Endodermal cell (in vitro differentiated cells): ENCODE data around the gene GGTA1. TPM values are rescaled to one million over a fixed set of nuclear protein-coding genes. Genes with fewer than 3 reads are reported as not detected.

ENCODE experiments used
- DNase-seq: peaks from one replicate; pipeline ENCODE4 v3.0.0-alpha.2; 2017
- H3K27ac ChIP-seq: 2 replicates; pipeline ENCODE4 v1.5.1; 2013; ENCODE audit warnings: mild to moderate bottlenecking, low read depth, low read length, moderate library complexity
- H3K27me3 ChIP-seq: 2 replicates; pipeline ENCODE4 v1.6.1; 2013; ENCODE audit warnings: mild to moderate bottlenecking, low read length, moderate library complexity; ENCODE audit not compliant: insufficient read depth, control insufficient read depth, poor library complexity, severe bottlenecking
- H3K36me3 ChIP-seq: 2 replicates; pipeline ENCODE4 v1.7.0; 2013; ENCODE audit warnings: mild to moderate bottlenecking, low read length, moderate library complexity; ENCODE audit not compliant: control insufficient read depth, insufficient read depth
- H3K4me1 ChIP-seq: one replicate; pipeline ENCODE4 v1.7.0; 2013; ENCODE audit warnings: low read length; ENCODE audit not compliant: control insufficient read depth, insufficient read depth
- H3K4me3 ChIP-seq: 2 replicates; pipeline ENCODE4 v1.5.1; 2013; ENCODE audit warnings: mild to moderate bottlenecking, low read length, moderate library complexity
- H3K9ac ChIP-seq: 2 replicates; pipeline ENCODE4 v1.6.1; 2013; ENCODE audit warnings: mild to moderate bottlenecking, low read length, moderate library complexity; ENCODE audit not compliant: poor library complexity, severe bottlenecking; ENCODE audit errors: extremely low read depth
- H3K9me3 ChIP-seq: 2 replicates; pipeline ENCODE4 v1.6.1; 2013; ENCODE audit warnings: mild to moderate bottlenecking, low read length, moderate library complexity; ENCODE audit not compliant: control insufficient read depth
- H3K27ac Mint-ChIP-seq: 2 replicates; pipeline ENCODE4 v1.8.0; 2020; ENCODE audit warnings: mixed read lengths
- H3K27me3 Mint-ChIP-seq: 2 replicates; pipeline ENCODE4 v1.8.0; 2021; ENCODE audit warnings: mild to moderate bottlenecking, mixed read lengths; ENCODE audit not compliant: insufficient read depth
- H3K36me3 Mint-ChIP-seq: 2 replicates; pipeline ENCODE4 v1.8.0; 2020; ENCODE audit warnings: low read depth, mixed read lengths
- H3K4me1 Mint-ChIP-seq: 2 replicates; pipeline ENCODE4 v1.8.0; 2020; ENCODE audit warnings: mixed read lengths
- H3K4me3 Mint-ChIP-seq: 2 replicates; pipeline ENCODE4 v1.8.0; 2020; ENCODE audit warnings: mild to moderate bottlenecking, moderate library complexity, mixed read lengths
- H3K9me3 Mint-ChIP-seq: 2 replicates; pipeline ENCODE4 v1.8.0; 2020; ENCODE audit warnings: mild to moderate bottlenecking, mixed read lengths
- CTCF ChIP-seq: fragments of 200-600 bp; sonication (generic); conservative IDR thresholded peaks from 2 replicates; pipeline ENCODE4 v1.5.0; 2021; ENCODE audit warnings: antibody characterized with exemption, mild to moderate bottlenecking
- WGBS, 2 experiments: methylation state at CpG; one replicate each; pipeline versions ENCODE4 v1.1.5 to v1.1.7; 2013; ENCODE audit warnings: missing lambda C conversion rate in 2 of 2, mixed read lengths in 1 of 2; ENCODE audit not compliant: insufficient coverage in 1 of 2, insufficient read length in 1 of 2; 5-methylcytosine and 5-hydroxymethylcytosine counted together
- total RNA-seq, 2 donors: library from RNA; stranded (reverse); fragmentation: NEBNext Ultra II Directional in 1 of 2; extraction: Animal tissue kit (Norgen Biotek cat#: 25700) in 1 of 2; gene quantifications; 2 replicates in 1 of 2; 3 replicates in 1 of 2; pipeline ENCODE4 v1.2.1, GENCODE V29; 2021

GGTA1 gene
- total RNA-seq, 2 donors from 2014 or later: not detected

- H3K27me3 ChIP-seq: no peaks in the 10 kb centered on the region
- H3K4me3 Mint-ChIP-seq: no peak overlapping the region
- H3K36me3 Mint-ChIP-seq: no peaks in the 10 kb centered on the region
- H3K4me1 ChIP-seq: no peaks in the 10 kb centered on the region
- 89% methylated on average over 1 of the region's 1 CpG for WGBS, 2 experiments
- H3K9me3 Mint-ChIP-seq: peaks cover 9% of the 10 kb centered on the region
- no peak overlapping the region for H3K9ac ChIP-seq
- no peak for DNase-seq
- no peak for TF ChIP-seq CTCF
- no peak overlapping the region for H3K27ac ChIP-seq
- H3K27ac Mint-ChIP-seq: no peak overlapping the region
- H3K36me3 ChIP-seq: no peaks in the 10 kb centered on the region
- no peak overlapping the region for H3K4me3 ChIP-seq
- H3K27me3 Mint-ChIP-seq: peaks cover 16% of the 10 kb centered on the region
- peaks cover 4% of the 10 kb centered on the region for H3K4me1 Mint-ChIP-seq
- H3K9me3 ChIP-seq: peaks cover 4% of the 10 kb centered on the region
Measured at GRCh38 chr9:121427899-121428298, 71.7 kb downstream of the GGTA1 start.

- Histone ChIP-seq H3K4me3 (no peak overlapping the region), H3K27ac (no peak overlapping the region), H3K9ac (no peak overlapping the region), H3K36me3 (no peaks in the 10 kb centered on the region), H3K27me3 (no peaks in the 10 kb centered on the region), H3K4me1 (no peaks in the 10 kb centered on the region), H3K9me3 (peaks cover 4% of the 10 kb centered on the region)
- H3K27ac Mint-ChIP-seq: no peak overlapping the region
- WGBS, 2 experiments: 93% methylated on average over 1 of the region's 1 CpG; no CpG with 5 or more reads in 1 of the 2 experiments
- H3K27me3 Mint-ChIP-seq: peaks cover 14% of the 10 kb centered on the region
- no peak for DNase-seq
- TF ChIP-seq CTCF: no peak
- H3K36me3 Mint-ChIP-seq: no peaks in the 10 kb centered on the region
- H3K4me1 Mint-ChIP-seq: no peaks in the 10 kb centered on the region
- H3K4me3 Mint-ChIP-seq: no peak overlapping the region
- peaks cover 9% of the 10 kb centered on the region for H3K9me3 Mint-ChIP-seq
Measured at GRCh38 chr9:121424024-121424432, 75.6 kb downstream of the GGTA1 start.

GRCh38 chr9:121411993-121412392 lies 87.7 kb downstream of the GGTA1 start:
- no peak overlapping the region for H3K9ac ChIP-seq
- H3K4me1 ChIP-seq: no peaks in the 10 kb centered on the region
- WGBS, 2 experiments: 72 to 81% methylated on average over 2 to 3 of the region's 3 CpGs
- Mint-ChIP-seq H3K9me3 (no peaks in the 10 kb centered on the region), H3K27ac (no peak overlapping the region), H3K36me3 (no peaks in the 10 kb centered on the region), H3K4me1 (peaks cover 14% of the 10 kb centered on the region), H3K27me3 (peaks cover 59% of the 10 kb centered on the region), H3K4me3 (no peak overlapping the region)
- H3K27me3 ChIP-seq: peaks cover 57% of the 10 kb centered on the region
- H3K36me3 ChIP-seq: no peaks in the 10 kb centered on the region
- DNase-seq: no peak
- H3K9me3 ChIP-seq: no peaks in the 10 kb centered on the region
- H3K27ac ChIP-seq: no peak overlapping the region
- TF ChIP-seq CTCF: no peak
- H3K4me3 ChIP-seq: no peak overlapping the region
